GDM1 (cell line): Measurements from ENCODE around the gene LIG1.
A peak's percentile ranks its signal among the peaks of the same experiment; 100 is the strongest.

Source experiments
- DNase-seq: peaks from one replicate; lab custom pipeline; 2025; lab: John Stamatoyannopoulos, UW

Gene LIG1

DNA sequence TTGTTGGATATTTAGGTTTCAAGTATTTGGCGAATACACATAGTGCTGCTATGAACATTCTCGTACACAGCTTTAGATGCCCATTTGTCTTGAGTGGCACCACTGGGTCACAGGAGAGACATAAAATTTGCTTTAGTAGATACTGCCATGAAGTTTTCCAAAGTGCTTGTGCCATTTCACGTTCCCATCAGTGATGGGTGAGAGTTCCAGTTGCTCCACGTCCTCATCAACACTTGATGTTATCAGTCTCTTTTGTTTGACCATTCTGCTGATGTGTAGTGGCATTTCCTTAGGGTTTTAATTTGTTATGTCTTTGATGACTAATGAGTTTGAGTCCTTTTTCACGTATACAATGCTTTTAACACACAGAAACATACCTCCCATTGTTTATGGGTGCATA lies 11.4 kb upstream of the LIG1 start:
- no peak for DNase-seq

DNA sequence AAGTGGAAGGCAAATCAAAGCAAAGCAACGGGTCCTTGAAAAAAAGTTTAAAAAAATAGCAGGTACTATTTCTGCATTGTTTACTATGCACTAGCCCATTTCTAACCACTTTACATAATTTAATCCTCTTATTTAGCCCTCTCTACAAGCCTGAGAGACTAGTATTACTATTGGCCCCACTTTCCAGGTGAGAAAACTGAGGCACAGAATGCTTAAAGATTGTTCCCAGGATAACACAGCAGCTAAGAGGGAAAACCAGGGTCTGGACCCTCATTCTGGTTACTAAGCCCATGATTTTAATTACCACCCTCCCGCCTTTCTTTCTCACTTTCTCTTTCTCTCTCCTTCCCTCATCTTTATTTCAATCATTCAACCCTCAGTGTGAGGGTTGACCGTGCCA lies 6.1 kb upstream of the LIG1 start:
- no peak for DNase-seq

DNA sequence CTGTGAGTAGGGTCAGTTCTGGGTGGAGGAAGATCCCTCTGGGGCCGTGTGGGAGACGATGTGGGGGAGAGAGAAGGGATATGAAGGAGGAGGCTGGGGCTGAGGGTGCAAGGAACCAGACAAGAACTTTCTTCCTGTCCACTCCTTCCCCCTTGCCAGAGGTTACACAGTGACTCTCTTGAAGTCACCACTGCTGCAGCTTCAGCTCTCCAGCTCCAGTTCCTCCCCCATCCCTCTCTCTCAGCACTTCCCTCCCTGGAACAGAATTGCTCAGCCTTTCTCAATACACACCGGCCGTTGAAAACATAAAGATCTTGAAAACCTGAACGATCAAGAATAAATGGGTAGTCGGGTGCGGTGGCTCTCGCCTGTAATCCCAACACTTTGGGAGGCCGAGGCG lies 5.4 kb upstream of the LIG1 start:
- no peak for DNase-seq

DNA sequence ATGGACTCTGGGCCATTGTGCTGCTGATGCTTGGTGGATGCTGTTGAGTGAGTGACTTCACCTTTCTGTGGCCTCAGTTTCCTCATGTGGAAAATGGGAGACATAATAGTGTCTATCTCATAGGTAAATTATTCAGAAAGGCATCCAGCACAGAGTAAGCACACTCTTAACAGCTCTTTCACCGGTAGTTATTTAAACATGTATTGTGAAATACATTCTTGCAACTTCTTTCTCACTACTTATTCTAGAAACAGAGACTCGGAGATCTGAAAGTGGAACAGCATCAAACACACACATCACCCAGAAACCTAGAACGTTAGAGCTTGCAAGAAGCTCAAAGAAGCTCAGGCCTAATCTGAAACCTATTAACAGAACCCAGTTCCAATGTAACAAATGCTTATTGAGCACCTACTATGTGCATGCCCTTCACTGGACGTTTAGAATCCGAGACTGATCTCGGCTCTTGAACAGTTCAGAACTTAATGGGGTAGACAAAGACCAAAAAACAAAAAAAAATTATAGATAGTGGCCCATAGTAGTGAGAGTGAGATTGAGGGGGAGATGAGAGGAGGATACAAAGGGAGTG lies 4.4 kb upstream of the LIG1 start:
- no peak for DNase-seq

DNA sequence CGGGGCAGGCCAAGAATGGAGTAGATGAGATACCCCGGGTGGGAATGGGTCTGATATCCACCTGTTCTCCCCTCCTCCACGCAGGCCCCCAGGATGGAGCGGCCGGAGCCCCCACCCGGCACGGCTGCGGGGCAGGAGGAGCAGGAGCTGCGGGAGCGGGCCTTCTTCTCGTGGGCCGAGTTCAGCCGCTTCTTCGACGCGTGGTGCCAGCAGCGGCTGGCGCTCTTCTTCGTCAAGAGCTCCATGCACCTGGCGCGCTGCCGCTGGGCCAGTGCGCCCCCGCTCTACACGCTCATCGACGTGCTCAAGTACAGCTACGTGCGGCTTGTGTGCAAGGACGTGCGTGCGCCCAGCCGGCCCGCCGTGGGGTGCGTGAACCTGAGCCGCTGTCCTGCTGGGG lies 1.6 kb upstream of the LIG1 start:
- DNase-seq, result no peak

DNA sequence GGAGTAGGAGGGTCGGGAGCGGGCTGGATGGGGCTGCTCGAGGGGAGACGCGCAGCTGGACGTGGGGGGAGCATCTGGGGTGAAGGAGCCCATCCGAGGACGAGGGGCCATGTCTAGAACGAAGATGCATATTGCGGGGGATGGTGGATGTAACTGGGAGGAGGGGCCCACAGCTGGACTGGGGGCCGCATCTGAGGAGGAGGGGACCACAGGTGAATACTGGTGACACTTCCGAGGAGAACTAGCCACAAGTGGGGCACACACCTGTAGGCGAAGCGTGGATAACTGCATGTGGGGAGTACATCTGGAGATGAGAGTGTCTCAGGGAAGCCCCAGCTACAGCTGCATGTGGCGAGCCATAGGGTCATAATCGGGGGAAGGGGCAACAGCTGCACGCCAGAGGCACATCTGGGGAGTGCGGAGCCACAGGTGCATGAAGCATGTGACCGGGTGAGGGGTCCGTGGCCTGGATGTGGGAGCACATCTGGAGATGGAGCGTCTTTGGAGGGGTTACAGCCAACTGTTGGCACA lies 738 bp upstream of the LIG1 start:
- DNase-seq, result no peak

DNA sequence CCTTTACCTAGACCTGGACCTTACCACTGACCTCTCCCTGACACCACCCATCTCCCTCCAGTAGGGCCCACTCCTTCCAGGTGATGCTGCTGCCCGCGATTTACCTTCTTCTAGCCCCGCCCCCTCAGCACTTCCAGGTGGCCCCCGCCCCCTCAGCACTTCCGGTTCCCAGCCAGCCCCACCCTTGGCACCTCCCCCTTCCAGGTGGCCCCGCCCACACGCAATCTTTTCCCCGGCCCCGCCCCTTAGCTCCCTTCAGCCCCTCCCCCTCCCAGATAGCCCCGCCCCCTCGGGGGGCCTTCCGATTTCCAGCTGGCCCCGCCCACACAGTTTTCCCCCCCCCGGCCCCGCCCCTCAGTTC lies 586 bp downstream of the LIG1 start:
- peak; percentile 28 for DNase-seq

DNA sequence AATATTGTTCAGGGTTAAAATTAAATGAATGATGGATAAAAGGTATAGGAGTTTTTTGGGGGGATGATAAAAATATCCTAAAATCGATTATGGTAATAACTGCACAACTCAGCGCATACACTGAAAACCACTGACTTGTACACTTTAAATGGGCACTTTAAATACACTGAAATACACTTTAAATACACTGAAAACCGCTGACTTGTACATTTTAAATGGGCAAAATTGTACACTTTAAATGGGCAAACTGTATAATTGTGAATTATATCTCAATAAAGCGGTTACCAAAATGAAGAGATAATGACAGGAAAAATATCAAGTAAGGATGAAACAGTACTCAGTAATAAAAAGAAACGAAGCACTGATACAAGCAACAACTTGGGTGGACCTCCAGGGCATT lies 1.5 kb downstream of the LIG1 start:
- DNase-seq, result no peak

DNA sequence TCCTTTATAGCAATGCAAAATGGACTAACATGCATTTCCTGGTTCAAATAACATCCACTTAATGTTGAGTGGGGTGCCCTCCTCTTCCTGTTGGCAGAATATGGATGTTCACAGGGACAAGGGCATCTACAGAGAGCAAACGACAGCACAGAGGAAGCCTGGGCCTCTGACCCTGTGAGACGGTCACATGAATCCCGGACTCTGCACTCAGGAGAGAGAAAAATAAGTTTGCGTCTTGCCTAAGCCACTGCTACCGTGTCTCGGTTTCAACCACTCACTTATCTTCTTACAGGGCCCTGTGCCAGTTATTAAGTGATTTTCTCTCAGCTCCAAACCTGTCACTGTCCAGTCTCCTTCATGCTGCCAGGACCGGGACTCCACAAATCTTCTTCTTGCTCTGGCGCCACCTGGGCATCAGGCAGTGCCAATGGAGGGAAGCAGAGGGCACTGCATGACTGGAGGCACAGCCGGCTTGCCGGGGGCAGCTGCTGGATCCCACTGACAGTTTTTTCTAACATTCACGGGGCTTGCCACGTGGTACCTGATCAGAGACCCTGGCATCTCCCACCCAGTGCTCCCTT lies 11.8 kb downstream of the LIG1 start:
- no peak for DNase-seq

DNA sequence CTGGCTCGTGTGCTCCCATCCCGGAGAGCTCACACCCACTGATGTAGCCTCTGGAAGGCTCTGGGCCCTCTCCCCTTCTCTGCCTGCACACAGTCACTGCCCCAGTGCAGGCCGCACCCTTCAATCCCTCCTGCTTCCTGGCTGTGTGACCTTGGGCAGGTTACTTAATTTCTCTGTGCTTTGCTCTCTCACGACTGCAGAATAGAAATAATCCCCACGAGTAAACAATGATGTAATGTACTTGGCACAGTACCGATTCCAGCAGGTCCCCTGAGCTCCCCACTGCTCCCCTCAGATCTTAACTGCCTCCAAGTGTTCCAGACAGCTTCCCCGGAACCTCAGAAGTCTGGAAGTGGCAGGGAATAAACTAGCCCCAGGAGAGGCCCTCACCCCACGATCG lies 16.1 kb downstream of the LIG1 start:
- no peak for DNase-seq

DNA sequence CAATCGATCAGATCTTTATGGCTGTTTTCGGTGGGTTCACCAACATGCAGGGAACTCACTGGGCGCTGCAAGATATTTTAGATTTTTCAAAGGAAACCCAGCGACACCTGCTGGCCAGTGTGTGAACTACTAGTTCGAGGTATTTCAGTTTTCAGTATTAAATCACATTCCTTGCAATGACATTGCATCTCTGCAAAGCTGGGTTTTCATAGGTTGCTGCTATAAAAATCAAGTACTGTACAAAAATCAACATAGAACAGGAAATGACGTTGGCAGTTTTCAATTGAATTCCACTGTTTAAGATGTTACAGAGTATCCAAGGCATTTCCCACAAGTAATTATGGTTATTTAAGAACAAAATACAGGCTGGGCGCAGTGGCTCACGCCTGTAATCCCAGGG lies 17.6 kb downstream of the LIG1 start:
- peak; percentile 30 for DNase-seq

DNA sequence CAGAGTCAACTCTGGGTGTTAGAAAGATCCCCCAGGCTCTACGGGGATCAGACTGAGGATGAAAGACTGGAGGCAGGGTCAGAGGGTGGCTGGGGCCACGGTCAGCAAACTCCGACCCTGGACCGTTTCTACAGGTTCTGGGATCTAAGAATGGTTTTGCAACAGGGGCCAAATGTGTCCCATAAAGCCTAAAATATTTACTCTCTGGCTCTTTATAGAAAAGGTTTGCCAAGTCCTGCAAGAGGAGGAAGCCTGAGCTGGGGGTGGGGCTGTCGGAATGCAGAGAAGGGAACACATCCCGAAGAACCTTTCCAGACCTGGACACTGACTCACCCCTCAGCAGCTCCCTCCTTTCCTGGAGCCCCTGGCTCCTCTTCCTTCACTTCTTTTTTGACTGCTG lies 20.7 kb downstream of the LIG1 start:
- no peak for DNase-seq

DNA sequence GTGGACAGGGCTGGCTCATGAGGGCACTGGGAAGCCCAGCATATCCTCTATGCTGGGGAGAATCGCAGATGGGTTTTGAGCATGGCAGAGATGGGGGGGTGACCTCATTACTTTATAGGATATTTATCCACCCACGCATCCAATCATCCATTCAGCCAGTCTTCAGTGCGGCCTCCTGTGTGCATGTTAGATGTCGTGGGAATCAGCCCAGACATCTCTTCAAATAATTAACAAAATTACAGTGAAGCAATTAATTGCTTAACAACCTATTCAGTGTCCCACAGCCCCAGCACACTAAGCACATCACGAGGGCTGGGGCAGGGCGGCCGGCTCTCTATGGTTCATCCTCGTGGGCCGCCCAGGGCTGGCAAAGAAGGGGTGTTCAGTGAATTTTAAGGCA lies 21.6 kb downstream of the LIG1 start:
- no peak for DNase-seq

DNA sequence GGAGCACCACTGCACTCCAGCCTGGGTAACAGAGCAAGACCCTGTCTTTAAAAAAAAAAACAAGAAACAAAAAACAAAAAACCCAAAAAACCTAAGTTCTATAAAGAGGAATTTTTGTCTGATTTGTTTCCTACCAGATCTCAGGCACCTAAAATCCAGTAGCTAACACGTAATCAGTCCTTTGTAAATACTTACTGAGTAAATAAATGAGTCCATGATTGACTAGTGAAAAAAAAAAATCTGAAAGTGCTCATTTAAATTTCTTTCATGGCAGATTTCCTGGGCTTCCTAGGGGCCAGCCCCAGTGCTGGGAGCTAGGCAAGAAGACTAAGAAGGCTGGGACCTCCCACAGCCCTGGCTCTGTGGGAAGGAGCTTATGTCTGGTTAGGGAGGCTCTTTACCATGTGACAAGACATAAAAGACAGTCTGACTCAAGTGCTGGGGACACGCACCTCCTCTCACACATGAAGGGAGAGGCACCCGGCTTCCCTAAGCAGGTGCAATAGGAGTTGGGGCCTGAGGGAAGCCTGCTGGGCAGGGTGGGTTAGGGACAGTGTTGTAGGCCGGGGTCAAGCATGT lies 22.5 kb downstream of the LIG1 start:
- no peak for DNase-seq

DNA sequence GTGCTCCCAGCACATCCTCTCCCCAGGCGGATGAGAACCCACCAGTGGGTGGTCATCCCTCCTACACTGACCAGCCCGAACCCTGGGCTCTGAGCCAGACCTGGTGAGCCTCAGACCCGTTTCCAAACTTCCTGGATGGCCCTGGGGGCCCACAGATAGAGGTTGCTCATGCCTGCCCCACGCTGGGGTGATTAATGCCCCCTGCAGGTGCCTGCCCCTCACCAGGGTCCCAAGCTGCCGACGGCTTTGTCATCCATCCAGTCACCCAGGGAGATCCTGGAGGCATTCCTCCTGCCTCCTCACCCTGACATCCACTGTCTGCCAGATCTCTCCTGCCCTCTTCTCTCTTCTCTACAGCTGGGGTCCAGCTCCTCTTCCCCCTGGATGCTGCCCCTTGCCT lies 31.1 kb downstream of the LIG1 start:
- no peak for DNase-seq

DNA sequence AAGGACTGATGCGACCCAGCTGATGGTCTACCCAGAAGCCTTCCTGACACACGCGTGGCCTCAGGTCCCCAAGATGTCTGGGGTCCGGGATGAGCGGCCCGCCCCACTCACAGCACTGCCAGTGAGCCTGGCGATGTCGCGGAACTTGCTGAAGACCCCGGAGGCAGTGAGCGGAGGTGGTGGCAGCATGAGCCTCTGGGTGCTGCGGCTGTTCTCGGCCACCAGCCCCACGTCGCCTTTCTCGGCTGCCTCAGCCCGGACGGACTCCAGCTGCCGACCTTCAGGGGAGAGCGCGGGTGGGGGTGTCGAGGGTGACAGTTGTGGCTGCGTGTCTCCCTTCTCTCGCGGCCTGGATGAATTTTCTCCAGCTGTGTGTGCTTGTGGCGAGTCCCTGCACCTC lies 32.7 kb downstream of the LIG1 start:
- no peak for DNase-seq

DNA sequence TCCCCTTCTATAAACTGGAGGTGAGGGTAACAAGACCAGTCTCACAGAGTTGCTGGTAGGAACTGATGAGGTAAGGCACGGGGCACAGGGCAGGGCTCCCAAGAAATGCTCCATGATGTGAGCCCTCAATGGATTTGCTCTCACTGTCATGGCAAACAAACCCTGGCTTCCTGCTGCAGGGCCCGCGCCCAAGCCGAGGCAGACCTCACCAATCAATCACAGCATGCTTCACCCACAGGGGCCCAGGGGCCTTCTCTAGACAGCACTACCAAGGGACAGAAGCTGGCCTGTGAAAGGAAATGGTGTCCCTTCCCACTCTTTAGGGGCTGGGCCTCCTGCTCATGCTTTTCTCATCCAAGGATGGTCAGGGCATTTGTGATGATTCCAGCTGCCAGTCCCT lies 33.6 kb downstream of the LIG1 start:
- DNase-seq, result no peak

DNA sequence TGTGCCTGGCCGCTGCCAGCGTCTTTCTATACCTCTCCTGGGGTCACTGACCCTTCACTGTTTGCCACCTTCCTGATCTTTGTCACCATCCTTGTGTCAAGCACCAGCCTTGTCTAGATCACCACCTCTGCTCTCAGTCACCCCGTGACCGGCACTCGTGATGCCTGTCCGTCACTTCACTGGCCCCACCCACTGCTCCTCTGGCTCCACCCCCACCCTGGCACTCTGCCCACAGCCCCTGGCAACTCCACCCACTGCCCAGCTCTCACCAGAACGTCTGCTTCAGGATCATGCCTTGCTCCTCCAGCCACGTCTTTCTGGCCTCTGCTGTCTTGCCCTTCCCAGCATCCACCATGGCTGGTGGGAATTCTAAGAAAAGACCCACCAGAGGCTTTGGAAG lies 34.7 kb downstream of the LIG1 start:
- no peak for DNase-seq

DNA sequence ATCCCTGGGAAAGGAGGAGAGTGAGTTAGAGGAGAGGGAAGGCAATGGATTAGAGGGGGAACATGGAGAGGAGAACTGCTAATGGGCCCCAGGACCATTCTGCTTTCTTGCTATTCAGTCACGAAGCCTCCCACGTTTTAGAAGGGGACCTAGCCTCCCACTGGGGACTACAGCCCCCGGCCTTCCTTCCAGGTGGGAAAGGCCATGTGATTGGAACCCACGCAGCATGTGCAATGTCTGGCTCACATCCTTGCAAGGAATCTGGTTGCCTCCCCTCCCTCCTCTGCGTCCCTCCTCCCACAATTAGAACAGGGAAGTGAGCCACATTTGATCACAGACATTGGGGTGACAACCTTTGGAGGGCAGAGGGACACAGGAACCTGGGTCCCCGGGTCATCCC lies 37.0 kb downstream of the LIG1 start:
- DNase-seq, result no peak

DNA sequence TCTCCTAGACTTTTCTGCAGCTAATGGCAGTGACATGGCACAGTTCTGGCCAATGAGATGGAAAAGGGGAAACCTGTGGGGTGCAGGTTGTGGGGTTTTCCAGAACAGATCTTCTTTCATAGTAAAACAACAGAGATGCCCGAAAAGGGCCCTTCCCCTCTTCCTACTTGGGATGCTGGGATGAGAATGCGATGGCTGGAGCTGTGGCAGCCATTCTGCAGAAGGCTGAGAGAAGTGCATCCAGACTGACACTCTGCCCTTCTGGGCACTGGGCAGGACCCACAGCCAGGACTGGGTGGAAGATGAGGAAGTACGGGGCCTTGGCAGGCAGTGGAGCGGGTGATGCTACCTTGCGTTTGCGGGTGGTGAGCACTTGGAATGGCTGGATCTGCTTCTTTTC lies 42.6 kb downstream of the LIG1 start:
- no peak for DNase-seq

DNA sequence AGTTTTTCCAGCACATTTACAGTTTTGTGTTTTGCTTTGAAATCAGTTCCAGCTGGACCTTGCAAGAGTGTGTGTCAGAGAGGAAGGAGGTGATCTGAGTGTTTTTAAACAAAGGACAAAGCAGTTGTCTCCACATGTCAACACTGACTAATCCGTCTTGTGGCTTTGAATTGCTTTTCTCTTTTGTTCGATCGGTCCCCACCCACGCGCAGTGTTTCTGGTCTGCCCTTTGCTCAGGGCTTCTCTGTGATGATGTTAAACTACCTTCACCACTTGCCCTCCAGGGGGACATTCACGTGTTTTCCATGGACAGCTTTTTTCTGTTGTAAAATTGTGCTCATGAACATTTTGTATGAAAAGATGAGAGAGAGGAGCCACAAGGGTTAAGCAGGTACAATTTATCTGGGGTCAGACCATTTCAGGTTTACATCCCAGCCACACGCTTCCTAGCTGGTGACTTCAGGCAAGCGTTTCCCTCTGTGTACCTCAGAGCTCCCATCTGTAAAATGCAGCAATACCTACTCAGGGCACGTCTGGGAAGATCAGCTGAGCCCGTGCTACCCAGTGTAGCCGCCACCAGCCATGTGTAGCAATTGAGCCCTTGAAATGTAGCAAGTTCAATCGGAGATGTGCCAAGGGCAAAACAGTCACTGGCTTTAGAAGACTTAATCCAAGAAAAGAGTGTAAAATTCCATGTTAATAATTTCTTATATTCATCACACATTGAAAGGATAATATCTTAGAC lies 46.1 kb downstream of the LIG1 start:
- no peak for DNase-seq

DNA sequence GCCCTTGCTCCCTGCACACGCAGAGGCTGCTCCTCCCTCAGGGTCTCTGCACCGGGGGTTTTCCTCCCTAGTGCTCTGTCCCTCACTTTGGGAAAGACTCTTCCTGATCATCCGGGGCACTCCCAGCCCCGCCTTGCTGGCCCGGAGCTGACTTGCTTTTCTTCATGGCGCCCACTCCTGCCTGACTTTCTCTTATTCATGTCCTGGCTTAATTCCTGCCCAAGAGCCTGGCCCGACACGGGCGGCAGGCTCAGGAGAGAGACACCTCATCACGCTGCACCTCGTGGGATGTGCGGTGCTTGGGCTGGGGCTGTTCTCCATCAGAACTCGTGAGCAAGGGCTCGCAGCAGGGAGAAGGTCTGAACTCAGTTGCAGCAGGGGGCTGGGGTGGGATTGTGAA lies 47.7 kb downstream of the LIG1 start:
- DNase-seq, result no peak

DNA sequence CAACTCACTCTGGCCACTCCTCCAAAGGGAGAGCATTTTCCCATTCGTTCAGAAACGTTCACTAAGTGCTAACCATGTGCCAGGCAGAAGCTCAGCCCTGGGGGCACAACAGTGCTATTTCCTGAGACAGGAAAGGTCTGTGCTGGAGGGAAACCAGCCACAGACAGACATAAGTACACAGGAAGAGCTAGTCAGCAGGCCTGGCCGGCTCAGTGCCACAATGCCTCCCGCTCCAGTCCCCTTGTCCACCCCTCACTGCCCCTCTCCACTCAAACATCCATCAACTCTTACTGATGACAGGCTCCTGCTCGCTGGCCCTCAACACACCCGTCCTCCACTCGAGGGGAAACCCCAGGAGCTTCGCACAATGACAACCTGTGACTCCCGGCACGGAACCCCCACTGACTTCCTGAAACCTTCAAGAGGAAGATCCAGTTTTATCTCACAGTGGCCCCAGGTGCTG lies 48.2 kb downstream of the LIG1 start:
- DNase-seq, result peak; percentile 19
